ENCODE results near the gene DAO. TPM values are rescaled to one million over a fixed set of nuclear protein-coding genes. Genes with fewer than 3 reads are reported as not detected.
A peak's percentile ranks its signal among the peaks of the same experiment; 100 is the strongest.

Gene DAO
- total RNA-seq, 2 experiments from 2014 or later: not detected

DNA sequence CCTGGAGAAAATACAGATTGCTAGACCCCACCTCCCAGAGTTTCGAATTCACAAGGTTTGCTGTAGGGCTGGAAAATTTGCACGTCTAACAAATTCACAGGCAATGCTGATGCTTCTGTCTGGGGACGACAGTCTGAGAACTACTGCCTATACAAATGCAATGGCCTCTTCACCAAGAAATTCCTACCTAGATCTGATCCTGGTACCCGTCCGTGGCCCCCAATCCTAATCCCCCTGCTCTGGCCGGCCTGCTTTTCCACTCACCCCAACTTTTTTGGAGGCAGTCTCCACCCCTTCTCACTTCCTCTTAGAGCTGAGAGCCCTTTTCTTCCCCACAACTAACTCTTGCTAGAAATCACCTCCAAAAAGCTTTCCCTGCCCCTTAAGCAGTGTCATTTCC lies 19.4 kb upstream of the DAO start:
- Histone ChIP-seq H3K4me1 (ENCODE audit: insufficient read depth, low read length, poor library complexity, severe bottlenecking) (peaks cover 47% of the 10 kb centered on the region), H3K36me3 (ENCODE audit: insufficient read depth, low read length) (no peaks in the 10 kb centered on the region), H3K79me2 (ENCODE audit: insufficient read depth, low read depth, low read length) (no peaks in the 10 kb centered on the region), H2AFZ (ENCODE audit: low read length) (peak overlapping the region; percentile 0; the same call in 1 of the 2 replicates), H3K9me3 (ENCODE audit: low read length) (no peaks in the 10 kb centered on the region), H3K4me2 (ENCODE audit: low read length) (peak overlapping the region; percentile 7; the same call in 1 of the 2 replicates), H4K20me1 (ENCODE audit: insufficient read depth, low read length) (no peaks in the 10 kb centered on the region), H3K4me3 (ENCODE audit: low read depth, low read length, poor library complexity, severe bottlenecking) (no peak overlapping the region), H3K9me2 (ENCODE audit: insufficient read depth, low read length) (no peaks in the 10 kb centered on the region), H3K27ac (ENCODE audit: low read depth, low read length, poor library complexity, severe bottlenecking) (no peak overlapping the region)
- CTCF ChIA-PET (ENCODE audit: unreplicated experiment): no interaction called here
- POLR2A ChIA-PET: interaction anchor here (1.1 kb wide), 1 partner anchor 230 kb away, joined by 3 read pairs; no protein-coding TSS in a partner anchor
- intact Hi-C loops (cut with micrococcal nuclease; ENCODE audit: unreplicated experiment): no loop called here
- DNase-seq (ENCODE audit: low spot score): no peak
- no peak for TF ChIP-seq EZH2phosphoT487 (IDR thresholded peaks at IDR 0.05; ENCODE audit: borderline replicate concordance, low read depth, low read length)
- TF ChIP-seq, protein P1, sequence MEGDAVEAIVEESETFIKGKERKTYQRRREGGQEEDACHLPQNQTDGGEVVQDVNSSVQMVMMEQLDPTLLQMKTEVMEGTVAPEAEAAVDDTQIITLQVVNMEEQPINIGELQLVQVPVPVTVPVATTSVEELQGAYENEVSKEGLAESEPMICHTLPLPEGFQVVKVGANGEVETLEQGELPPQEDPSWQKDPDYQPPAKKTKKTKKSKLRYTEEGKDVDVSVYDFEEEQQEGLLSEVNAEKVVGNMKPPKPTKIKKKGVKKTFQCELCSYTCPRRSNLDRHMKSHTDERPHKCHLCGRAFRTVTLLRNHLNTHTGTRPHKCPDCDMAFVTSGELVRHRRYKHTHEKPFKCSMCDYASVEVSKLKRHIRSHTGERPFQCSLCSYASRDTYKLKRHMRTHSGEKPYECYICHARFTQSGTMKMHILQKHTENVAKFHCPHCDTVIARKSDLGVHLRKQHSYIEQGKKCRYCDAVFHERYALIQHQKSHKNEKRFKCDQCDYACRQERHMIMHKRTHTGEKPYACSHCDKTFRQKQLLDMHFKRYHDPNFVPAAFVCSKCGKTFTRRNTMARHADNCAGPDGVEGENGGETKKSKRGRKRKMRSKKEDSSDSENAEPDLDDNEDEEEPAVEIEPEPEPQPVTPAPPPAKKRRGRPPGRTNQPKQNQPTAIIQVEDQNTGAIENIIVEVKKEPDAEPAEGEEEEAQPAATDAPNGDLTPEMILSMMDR (conservative IDR thresholded peaks at IDR 0.05; ENCODE audit: low read length): no peak
- no TSS peak for BruUV-seq (replicated peaks)

GRCh38 chr12:108861878-108862587 lies 17.9 kb upstream of the DAO start:
- no TSS peak for BruUV-seq (replicated peaks)
- Histone ChIP-seq H3K4me1 (ENCODE audit: insufficient read depth, low read length, poor library complexity, severe bottlenecking) (peaks cover 40% of the 10 kb centered on the region), H3K4me3 (ENCODE audit: low read depth, low read length, poor library complexity, severe bottlenecking) (no peak overlapping the region), H2AFZ (ENCODE audit: low read length) (no peak overlapping the region), H3K4me2 (ENCODE audit: low read length) (no peak overlapping the region), H4K20me1 (ENCODE audit: insufficient read depth, low read length) (no peaks in the 10 kb centered on the region), H3K36me3 (ENCODE audit: insufficient read depth, low read length) (no peaks in the 10 kb centered on the region), H3K9me2 (ENCODE audit: insufficient read depth, low read length) (no peaks in the 10 kb centered on the region), H3K9me3 (ENCODE audit: low read length) (no peaks in the 10 kb centered on the region), H3K79me2 (ENCODE audit: insufficient read depth, low read depth, low read length) (no peaks in the 10 kb centered on the region), H3K27ac (ENCODE audit: low read depth, low read length, poor library complexity, severe bottlenecking) (no peak overlapping the region)
- ChIA-PET POLR2A (interaction anchor here (0.5 to 0.7 kb wide), 3 partner anchors 300 to 457 kb away, joined by 3 to 4 read pairs (median 3); no protein-coding TSS in a partner anchor), CTCF (ENCODE audit: unreplicated experiment) (no interaction called here)
- intact Hi-C loops (cut with micrococcal nuclease; ENCODE audit: unreplicated experiment): no loop called here
- TF ChIP-seq, protein P1 (conservative IDR thresholded peaks at IDR 0.05; ENCODE audit: low read length): no peak
- no peak for TF ChIP-seq EZH2phosphoT487 (IDR thresholded peaks at IDR 0.05; ENCODE audit: borderline replicate concordance, low read depth, low read length)
- peak; percentile 52 for DNase-seq (ENCODE audit: low spot score)

GRCh38 chr12:108862588-108862959 lies 17.3 kb upstream of the DAO start:
- ChIA-PET POLR2A (interaction anchor here (0.6 to 0.7 kb wide), 3 partner anchors 17 to 1189 kb away, joined by 3 read pairs; no protein-coding TSS in a partner anchor), CTCF (ENCODE audit: unreplicated experiment) (no interaction called here)
- DNase-seq (ENCODE audit: low spot score): no peak
- no peaks in the 10 kb centered on the region for H3K9me3 ChIP-seq (ENCODE audit: low read length)
- H3K9me2 ChIP-seq (ENCODE audit: insufficient read depth, low read length): no peaks in the 10 kb centered on the region
- no peak overlapping the region for H2AFZ ChIP-seq (ENCODE audit: low read length)
- no peak overlapping the region for H3K27ac ChIP-seq (ENCODE audit: low read depth, low read length, poor library complexity, severe bottlenecking)
- no peaks in the 10 kb centered on the region for H4K20me1 ChIP-seq (ENCODE audit: insufficient read depth, low read length)
- no peak overlapping the region for H3K4me3 ChIP-seq (ENCODE audit: low read depth, low read length, poor library complexity, severe bottlenecking)
- BruUV-seq (replicated peaks): no TSS peak
- H3K4me2 ChIP-seq (ENCODE audit: low read length): no peak overlapping the region
- TF ChIP-seq, protein P1 (conservative IDR thresholded peaks at IDR 0.05; ENCODE audit: low read length): no peak
- no peak for TF ChIP-seq EZH2phosphoT487 (IDR thresholded peaks at IDR 0.05; ENCODE audit: borderline replicate concordance, low read depth, low read length)
- intact Hi-C loops (cut with micrococcal nuclease; ENCODE audit: unreplicated experiment): no loop called here
- H3K4me1 ChIP-seq (ENCODE audit: insufficient read depth, low read length, poor library complexity, severe bottlenecking): peaks cover 40% of the 10 kb centered on the region
- no peaks in the 10 kb centered on the region for H3K36me3 ChIP-seq (ENCODE audit: insufficient read depth, low read length)
- no peaks in the 10 kb centered on the region for H3K79me2 ChIP-seq (ENCODE audit: insufficient read depth, low read depth, low read length)
